A549 (cell line): ENCODE data around the gene OR4N5.

ENCODE experiments used
- BHLHE40 ChIP-seq: IDR thresholded peaks from 2 replicates; pipeline ENCODE4 v1.6.1; 2012; ENCODE audit warnings: low read depth, low read length, inconsistent platforms
- CEBPB ChIP-seq, 2 experiments: fragments of >200 bp in 1 of 2; sonication (Bioruptor Twin) in 1 of 2; formaldehyde crosslinking in 1 of 2; IDR thresholded peaks; 2 replicates each; pipeline ENCODE4 v1.6.1; 2012 to 2016
- JUN ChIP-seq, 2 experiments: fragments of >200 bp; sonication (Bioruptor Twin); formaldehyde crosslinking; IDR thresholded peaks; 2 replicates in 1 of 2; 3 replicates in 1 of 2; pipeline ENCODE4 v1.6.1; 2016 to 2017
- MAFK ChIP-seq: fragments of 450-650 bp; IDR thresholded peaks from 2 replicates; pipeline ENCODE4 v1.6.1; 2014; ENCODE audit not compliant: partially characterized antibody
- MYC ChIP-seq: IDR thresholded peaks from 2 replicates; pipeline ENCODE4 v1.6.1; 2012; ENCODE audit warnings: mild to moderate bottlenecking, inconsistent platforms, low read length, improper control_type of control experiment, borderline replicate concordance
- PHF8 ChIP-seq: fragments of 200-600 bp; sonication (generic); IDR thresholded peaks from 2 replicates; pipeline ENCODE4 v1.6.1; 2016; ENCODE audit warnings: low read depth, mild to moderate bottlenecking, antibody characterized with exemption, moderate library complexity, borderline replicate concordance
- POLR2A ChIP-seq: IDR thresholded peaks from 2 replicates; pipeline ENCODE4 v1.6.1; 2012; ENCODE audit warnings: mild to moderate bottlenecking, low read length
- POLR2AphosphoS2 ChIP-seq: conservative IDR thresholded peaks from 2 replicates; pipeline ENCODE4 v1.6.1; 2012; ENCODE audit warnings: low read length, improper control_type of control experiment, inconsistent platforms
- RAD21 ChIP-seq, 2 experiments: fragments of >200 bp in 1 of 2; sonication (Bioruptor Twin) in 1 of 2; formaldehyde crosslinking in 1 of 2; IDR thresholded peaks in 1 of 2; conservative IDR thresholded peaks in 1 of 2; 2 replicates in 1 of 2; 3 replicates in 1 of 2; pipeline ENCODE4 v1.6.1; 2012 to 2018; ENCODE audit warnings: inconsistent platforms in 1 of 2
- TF ChIP-seq, protein P1 (sequence below): fragments of 150-350 bp; IDR thresholded peaks from 2 replicates; pipeline ENCODE4 v1.6.1; 2014; ENCODE audit warnings: low read depth, mild to moderate bottlenecking, low read length
- TF ChIP-seq, protein P2 (sequence below): fragments of >200 bp; sonication (Bioruptor Twin); formaldehyde crosslinking; IDR thresholded peaks from 3 replicates; pipeline ENCODE4 v1.5.1; 2016
- TF ChIP-seq, protein P3 (sequence below): fragments of 200-600 bp; sonication (generic); IDR thresholded peaks from 2 replicates; pipeline ENCODE4 v1.6.1; 2016; ENCODE audit warnings: antibody characterized with exemption, mild to moderate bottlenecking, moderate library complexity

DNA sequence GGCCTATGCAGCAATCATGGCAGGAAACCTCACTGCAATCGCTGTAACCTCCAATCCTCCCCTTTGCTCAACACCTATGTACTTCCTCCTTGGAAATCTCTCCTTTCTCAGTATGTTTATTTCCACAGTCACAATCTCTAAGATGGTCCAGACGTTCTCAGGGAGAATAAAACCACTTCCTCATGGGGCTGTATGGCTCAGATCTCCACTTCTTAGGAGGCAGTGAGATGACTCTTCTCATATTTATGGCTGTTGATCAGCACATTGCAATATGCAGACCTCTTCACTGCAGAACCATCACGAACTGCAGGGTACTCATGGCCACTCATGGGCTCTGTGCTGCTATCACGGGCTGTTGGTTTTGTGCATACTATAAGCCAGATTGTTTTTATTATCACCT lies 45.2 kb upstream of the OR4N5 start:
- TF ChIP-seq POLR2AphosphoS2 = no peak
- TF ChIP-seq POLR2A = no peak
- no peak for TF ChIP-seq PHF8
- TF ChIP-seq, protein P1, sequence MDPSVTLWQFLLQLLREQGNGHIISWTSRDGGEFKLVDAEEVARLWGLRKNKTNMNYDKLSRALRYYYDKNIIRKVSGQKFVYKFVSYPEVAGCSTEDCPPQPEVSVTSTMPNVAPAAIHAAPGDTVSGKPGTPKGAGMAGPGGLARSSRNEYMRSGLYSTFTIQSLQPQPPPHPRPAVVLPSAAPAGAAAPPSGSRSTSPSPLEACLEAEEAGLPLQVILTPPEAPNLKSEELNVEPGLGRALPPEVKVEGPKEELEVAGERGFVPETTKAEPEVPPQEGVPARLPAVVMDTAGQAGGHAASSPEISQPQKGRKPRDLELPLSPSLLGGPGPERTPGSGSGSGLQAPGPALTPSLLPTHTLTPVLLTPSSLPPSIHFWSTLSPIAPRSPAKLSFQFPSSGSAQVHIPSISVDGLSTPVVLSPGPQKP = no peak
- TF ChIP-seq RAD21 (conservative IDR thresholded peaks at IDR 0.05 in 1 of 2, IDR thresholded peaks at IDR 0.05 in 1 of 2) = no peak
- TF ChIP-seq MYC = no peak
- no peak for TF ChIP-seq MAFK
- TF ChIP-seq CEBPB (IDR thresholded peaks at IDR 0.05) = no peak
- TF ChIP-seq, protein P2, sequence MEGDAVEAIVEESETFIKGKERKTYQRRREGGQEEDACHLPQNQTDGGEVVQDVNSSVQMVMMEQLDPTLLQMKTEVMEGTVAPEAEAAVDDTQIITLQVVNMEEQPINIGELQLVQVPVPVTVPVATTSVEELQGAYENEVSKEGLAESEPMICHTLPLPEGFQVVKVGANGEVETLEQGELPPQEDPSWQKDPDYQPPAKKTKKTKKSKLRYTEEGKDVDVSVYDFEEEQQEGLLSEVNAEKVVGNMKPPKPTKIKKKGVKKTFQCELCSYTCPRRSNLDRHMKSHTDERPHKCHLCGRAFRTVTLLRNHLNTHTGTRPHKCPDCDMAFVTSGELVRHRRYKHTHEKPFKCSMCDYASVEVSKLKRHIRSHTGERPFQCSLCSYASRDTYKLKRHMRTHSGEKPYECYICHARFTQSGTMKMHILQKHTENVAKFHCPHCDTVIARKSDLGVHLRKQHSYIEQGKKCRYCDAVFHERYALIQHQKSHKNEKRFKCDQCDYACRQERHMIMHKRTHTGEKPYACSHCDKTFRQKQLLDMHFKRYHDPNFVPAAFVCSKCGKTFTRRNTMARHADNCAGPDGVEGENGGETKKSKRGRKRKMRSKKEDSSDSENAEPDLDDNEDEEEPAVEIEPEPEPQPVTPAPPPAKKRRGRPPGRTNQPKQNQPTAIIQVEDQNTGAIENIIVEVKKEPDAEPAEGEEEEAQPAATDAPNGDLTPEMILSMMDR = no peak
- no peak for TF ChIP-seq BHLHE40
- TF ChIP-seq, protein P3, sequence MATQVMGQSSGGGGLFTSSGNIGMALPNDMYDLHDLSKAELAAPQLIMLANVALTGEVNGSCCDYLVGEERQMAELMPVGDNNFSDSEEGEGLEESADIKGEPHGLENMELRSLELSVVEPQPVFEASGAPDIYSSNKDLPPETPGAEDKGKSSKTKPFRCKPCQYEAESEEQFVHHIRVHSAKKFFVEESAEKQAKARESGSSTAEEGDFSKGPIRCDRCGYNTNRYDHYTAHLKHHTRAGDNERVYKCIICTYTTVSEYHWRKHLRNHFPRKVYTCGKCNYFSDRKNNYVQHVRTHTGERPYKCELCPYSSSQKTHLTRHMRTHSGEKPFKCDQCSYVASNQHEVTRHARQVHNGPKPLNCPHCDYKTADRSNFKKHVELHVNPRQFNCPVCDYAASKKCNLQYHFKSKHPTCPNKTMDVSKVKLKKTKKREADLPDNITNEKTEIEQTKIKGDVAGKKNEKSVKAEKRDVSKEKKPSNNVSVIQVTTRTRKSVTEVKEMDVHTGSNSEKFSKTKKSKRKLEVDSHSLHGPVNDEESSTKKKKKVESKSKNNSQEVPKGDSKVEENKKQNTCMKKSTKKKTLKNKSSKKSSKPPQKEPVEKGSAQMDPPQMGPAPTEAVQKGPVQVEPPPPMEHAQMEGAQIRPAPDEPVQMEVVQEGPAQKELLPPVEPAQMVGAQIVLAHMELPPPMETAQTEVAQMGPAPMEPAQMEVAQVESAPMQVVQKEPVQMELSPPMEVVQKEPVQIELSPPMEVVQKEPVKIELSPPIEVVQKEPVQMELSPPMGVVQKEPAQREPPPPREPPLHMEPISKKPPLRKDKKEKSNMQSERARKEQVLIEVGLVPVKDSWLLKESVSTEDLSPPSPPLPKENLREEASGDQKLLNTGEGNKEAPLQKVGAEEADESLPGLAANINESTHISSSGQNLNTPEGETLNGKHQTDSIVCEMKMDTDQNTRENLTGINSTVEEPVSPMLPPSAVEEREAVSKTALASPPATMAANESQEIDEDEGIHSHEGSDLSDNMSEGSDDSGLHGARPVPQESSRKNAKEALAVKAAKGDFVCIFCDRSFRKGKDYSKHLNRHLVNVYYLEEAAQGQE = no peak
- TF ChIP-seq JUN (IDR thresholded peaks at IDR 0.05) = no peak
